ENCODE results near the gene PRSS12. TPM values are rescaled to one million over a fixed set of nuclear protein-coding genes. Genes with fewer than 3 reads are reported as not detected.
A peak's percentile ranks its signal among the peaks of the same experiment; 100 is the strongest.

The PRSS12 gene
- total and polyA plus RNA-seq, 8 donors = 5.5 to 12.9 (median 7.7) TPM

DNA sequence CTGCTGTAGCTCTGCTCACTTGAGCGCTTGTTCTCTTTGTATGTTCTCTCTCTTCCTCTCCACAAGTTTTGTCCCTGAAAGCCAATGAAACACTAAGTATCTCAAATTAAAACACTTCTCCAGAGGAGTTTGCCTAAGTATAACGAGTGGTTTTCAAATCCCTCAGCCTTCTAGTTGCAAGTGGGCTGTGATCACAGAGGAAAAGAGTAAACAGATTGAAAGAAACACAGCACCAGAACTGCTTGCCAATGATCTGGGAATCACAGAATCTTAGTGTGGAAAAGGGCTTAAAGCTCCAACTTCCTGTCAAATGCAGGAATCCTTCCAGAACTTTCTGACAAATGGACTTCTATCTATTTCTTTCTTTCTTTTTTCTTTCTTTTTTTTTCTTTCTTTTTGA is 4.8 kb upstream of the PRSS12 start:
- ATAC-seq = no peak
- Histone ChIP-seq H3K9me3 (no peaks in the 10 kb centered on the region), H3K27ac (no peak overlapping the region), H3K27me3 (no peaks in the 10 kb centered on the region), H3K36me3 (no peaks in the 10 kb centered on the region), H3K4me3 (no peak overlapping the region), H3K4me1 (peaks cover 0 to 3% (median 0%) of the 10 kb centered on the region in 3 donors)
- FAIRE-seq = no peak
- intact Hi-C loops (cut with DNase I) = no loop called here
- no peak for DNase-seq
- 60 to 70% methylated on average over 2 of the region's 2 CpGs for WGBS, 2 donors
- TF ChIP-seq CTCF (IDR thresholded peaks at IDR 0.05) = no peak

DNA sequence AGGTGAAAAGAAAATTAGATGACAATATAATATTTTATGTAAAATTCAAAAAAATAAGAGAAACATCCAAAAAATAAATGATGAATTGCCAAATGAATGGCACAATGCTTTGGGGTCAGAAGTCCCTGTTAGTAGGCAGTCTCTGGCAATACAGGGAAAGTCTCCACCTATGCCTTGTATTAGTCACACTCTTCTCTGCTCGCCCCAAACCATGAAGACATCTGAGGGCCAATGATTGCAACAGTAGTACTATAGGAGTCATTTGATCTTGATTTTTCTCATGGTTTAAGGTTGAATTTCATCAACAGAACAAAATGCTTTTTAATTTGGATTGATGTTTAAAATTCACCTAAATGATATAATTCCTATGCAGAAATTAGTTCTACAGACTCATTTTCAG is 3.9 kb upstream of the PRSS12 start:
- H3K27ac ChIP-seq = no peak overlapping the region
- no peaks in the 10 kb centered on the region for H3K9me3 ChIP-seq
- ATAC-seq (no peak), FAIRE-seq (no peak), DNase-seq (no peak)
- no peaks in the 10 kb centered on the region for H3K36me3 ChIP-seq
- H3K27me3 ChIP-seq = no peaks in the 10 kb centered on the region
- WGBS, 2 donors = 94 to 97% methylated on average over 1 of the region's 1 CpG
- peaks cover 0 to 3% (median 0%) of the 10 kb centered on the region in 3 donors for H3K4me1 ChIP-seq
- no peak overlapping the region for H3K4me3 ChIP-seq
- TF ChIP-seq CTCF (IDR thresholded peaks at IDR 0.05) = no peak
- intact Hi-C loops (cut with DNase I) = no loop called here

GRCh38 chr4:118356111-118356510 is 3.3 kb upstream of the PRSS12 start:
- no peak overlapping the region for H3K27ac ChIP-seq
- DNase-seq = no peak
- WGBS, 2 donors = 82 to 85% methylated on average over 4 of the region's 4 CpGs
- no peaks in the 10 kb centered on the region for H3K36me3 ChIP-seq
- no peak for ATAC-seq
- intact Hi-C loops (cut with DNase I) = no loop called here
- H3K4me3 ChIP-seq = no peak overlapping the region
- FAIRE-seq = no peak
- no peaks in the 10 kb centered on the region for H3K27me3 ChIP-seq
- peaks cover 0 to 8% (median 0%) of the 10 kb centered on the region in 3 donors for H3K4me1 ChIP-seq
- no peak for TF ChIP-seq CTCF (IDR thresholded peaks at IDR 0.05)
- H3K9me3 ChIP-seq = no peaks in the 10 kb centered on the region

- Histone ChIP-seq H3K27ac (no peak overlapping the region), H3K9me3 (no peaks in the 10 kb centered on the region), H3K4me1 (peaks cover 0 to 13% (median 0%) of the 10 kb centered on the region in 3 donors), H3K27me3 (no peaks in the 10 kb centered on the region), H3K36me3 (no peaks in the 10 kb centered on the region), H3K4me3 (no peak overlapping the region)
- WGBS, 2 donors = 71 to 86% methylated on average over 2 of the region's 2 CpGs
- no peak for FAIRE-seq
- intact Hi-C loops (cut with DNase I) = no loop called here
- DNase-seq = no peak
- TF ChIP-seq CTCF (IDR thresholded peaks at IDR 0.05) = no peak
- ATAC-seq = no peak
These were observed 2.1 kb upstream of the PRSS12 start for GRCh38 chr4:118354913-118355312.

DNA sequence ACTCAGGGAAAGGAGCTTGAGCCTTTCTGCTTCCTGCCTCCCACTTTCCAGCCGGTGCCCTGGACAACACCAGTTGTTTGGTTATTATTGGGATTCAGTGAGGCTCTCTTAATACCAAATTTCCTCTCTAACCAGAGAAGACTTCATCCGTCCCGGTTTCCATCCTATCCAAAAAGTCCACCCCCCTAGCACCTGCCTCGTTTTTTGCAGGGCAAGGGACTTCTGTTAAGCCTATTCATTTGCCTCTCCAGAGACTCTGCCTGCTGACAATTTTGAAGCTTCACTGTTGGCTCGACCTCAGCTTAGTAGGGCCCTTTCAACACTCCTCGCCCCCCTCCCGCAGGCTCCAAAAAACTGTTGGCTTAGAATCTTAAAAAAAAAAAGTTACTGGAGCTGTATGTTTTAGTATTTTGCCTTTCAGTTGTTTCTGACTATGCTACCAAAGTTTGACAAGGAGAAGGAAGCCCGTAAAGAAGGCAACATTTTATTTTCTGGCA is 779 bp upstream of the PRSS12 start:
- H3K4me1 ChIP-seq = peaks cover 0 to 13% (median 0%) of the 10 kb centered on the region in 3 donors
- DNase-seq (no peak), ATAC-seq (no peak), FAIRE-seq (no peak)
- no peak for TF ChIP-seq CTCF (IDR thresholded peaks at IDR 0.05)
- intact Hi-C loops (cut with DNase I) = no loop called here
- no peaks in the 10 kb centered on the region for H3K27me3 ChIP-seq
- H3K36me3 ChIP-seq = no peaks in the 10 kb centered on the region
- no peaks in the 10 kb centered on the region for H3K9me3 ChIP-seq
- WGBS, 2 donors = 48 to 57% methylated on average over 8 of the region's 8 CpGs
- no peak overlapping the region for H3K27ac ChIP-seq
- peak overlapping the region in 2 of 4 donors; percentile 54 to 80 for H3K4me3 ChIP-seq

Measured in pancreas (tissue), 10 donors.